ENCODE measurements around the gene NCEH1. TPM values are rescaled to one million over a fixed set of nuclear protein-coding genes. Genes with fewer than 3 reads are reported as not detected.

NCEH1 gene
- total and polyA plus RNA-seq, 5 donors, result 13.0 to 39.4 (median 27.0) TPM

DNA sequence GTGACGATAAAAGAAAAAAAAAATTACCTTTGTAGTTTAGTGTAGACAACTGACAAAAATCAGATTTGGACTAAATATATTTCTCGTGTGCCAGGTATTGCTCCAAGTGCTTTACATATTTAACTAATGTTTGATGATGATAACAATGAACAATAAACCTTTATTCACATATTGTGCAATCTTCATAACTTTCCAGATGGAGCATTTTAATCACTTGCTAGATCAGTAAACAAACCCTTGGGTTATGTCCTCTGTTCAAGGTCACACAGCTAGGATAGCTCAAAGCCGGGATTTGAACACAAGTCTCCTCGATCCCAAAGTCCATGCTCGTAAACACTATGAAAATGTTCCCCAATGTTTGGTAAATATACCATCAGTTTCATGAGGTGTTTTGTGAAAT lies 14.5 kb downstream of the NCEH1 start:
- 86% methylated on average over 5 of the region's 5 CpGs for WGBS
- intact Hi-C loops (cut with DNase I), result no loop called here
- no peak for ATAC-seq
- no peak overlapping the region for H3K27ac ChIP-seq (ENCODE audit: low read length)
- H3K4me3 ChIP-seq (ENCODE audit: low read length), result no peak overlapping the region
- H3K9me3 ChIP-seq (ENCODE audit: control insufficient read depth, low read length), result no peaks in the 10 kb centered on the region
- no peak for DNase-seq
- H3K27me3 ChIP-seq (ENCODE audit: control insufficient read depth, insufficient read depth), result no peaks in the 10 kb centered on the region
- H3K4me1 ChIP-seq (ENCODE audit: control insufficient read depth, insufficient read depth, low read length), result peaks cover 9% of the 10 kb centered on the region

DNA sequence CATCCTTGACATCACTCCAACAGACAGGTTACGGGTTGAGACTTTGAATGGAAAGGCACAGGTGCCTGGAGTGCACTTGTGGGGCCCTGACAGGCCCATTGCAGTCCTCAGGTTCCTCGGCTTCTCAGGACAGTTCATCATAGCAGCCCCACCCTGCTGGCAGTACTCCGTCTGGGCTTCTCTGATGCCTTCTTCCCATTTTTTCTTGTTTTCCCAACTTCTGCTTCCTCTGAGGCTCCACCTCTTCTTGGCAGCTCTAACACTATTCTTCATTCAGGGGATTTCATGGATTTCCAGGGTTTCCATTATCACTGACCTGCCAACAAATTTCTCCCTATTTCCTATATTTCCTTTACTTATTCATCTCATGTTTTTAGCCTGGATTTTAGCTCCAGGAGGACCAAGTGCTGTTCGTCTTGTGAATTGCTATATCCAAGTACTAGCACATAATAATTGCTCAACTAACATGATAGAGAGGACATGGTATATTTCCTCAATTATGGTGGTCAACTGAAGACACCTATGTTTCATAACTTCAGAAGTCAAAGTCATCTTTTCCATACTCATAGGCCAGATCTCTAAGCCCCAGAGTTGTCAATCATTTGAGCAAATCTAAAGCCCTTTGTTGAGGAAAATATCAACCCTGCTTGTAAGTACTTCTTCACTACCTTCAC lies 16.2 kb downstream of the NCEH1 start:
- DNase-seq, result peak in 1 of 3 donors; percentile 59
- H3K4me1 ChIP-seq (ENCODE audit: control insufficient read depth, insufficient read depth, low read length), result peaks cover 8% of the 10 kb centered on the region
- intact Hi-C loops (cut with DNase I), result no loop called here
- no peak overlapping the region for H3K4me3 ChIP-seq (ENCODE audit: low read length)
- H3K27ac ChIP-seq (ENCODE audit: low read length), result no peak overlapping the region
- ATAC-seq, result peak; percentile 28 to 47
- no peaks in the 10 kb centered on the region for H3K9me3 ChIP-seq (ENCODE audit: control insufficient read depth, low read length)
- WGBS, result 77% methylated on average over 4 of the region's 4 CpGs
- no peaks in the 10 kb centered on the region for H3K27me3 ChIP-seq (ENCODE audit: control insufficient read depth, insufficient read depth)

GRCh38 chr3:172692751-172693338 lies 18.0 kb downstream of the NCEH1 start:
- no peaks in the 10 kb centered on the region for H3K9me3 ChIP-seq (ENCODE audit: control insufficient read depth, low read length)
- DNase-seq (no peak), ATAC-seq (no peak)
- no peak overlapping the region for H3K27ac ChIP-seq (ENCODE audit: low read length)
- H3K4me1 ChIP-seq (ENCODE audit: control insufficient read depth, insufficient read depth, low read length), result peaks cover 3% of the 10 kb centered on the region
- WGBS, result 84% methylated on average over 2 of the region's 2 CpGs
- no peak overlapping the region for H3K4me3 ChIP-seq (ENCODE audit: low read length)
- intact Hi-C loops (cut with DNase I), result no loop called here
- no peaks in the 10 kb centered on the region for H3K27me3 ChIP-seq (ENCODE audit: control insufficient read depth, insufficient read depth)

GRCh38 chr3:172690936-172691335 lies 19.9 kb downstream of the NCEH1 start:
- no peaks in the 10 kb centered on the region for H3K9me3 ChIP-seq (ENCODE audit: control insufficient read depth, low read length)
- no peaks in the 10 kb centered on the region for H3K27me3 ChIP-seq (ENCODE audit: control insufficient read depth, insufficient read depth)
- intact Hi-C loops (cut with DNase I), result no loop called here
- DNase-seq, result no peak
- 98% methylated on average over 1 of the region's 1 CpG for WGBS
- H3K27ac ChIP-seq (ENCODE audit: low read length), result no peak overlapping the region
- H3K4me3 ChIP-seq (ENCODE audit: low read length), result no peak overlapping the region
- peaks cover 3% of the 10 kb centered on the region for H3K4me1 ChIP-seq (ENCODE audit: control insufficient read depth, insufficient read depth, low read length)
- no peak for ATAC-seq

- WGBS, result 62% methylated on average over 4 of the region's 4 CpGs
- Histone ChIP-seq H3K27me3 (ENCODE audit: control insufficient read depth, insufficient read depth) (no peaks in the 10 kb centered on the region), H3K4me1 (ENCODE audit: control insufficient read depth, insufficient read depth, low read length) (peaks cover 3% of the 10 kb centered on the region), H3K4me3 (ENCODE audit: low read length) (no peak overlapping the region), H3K9me3 (ENCODE audit: control insufficient read depth, low read length) (no peaks in the 10 kb centered on the region), H3K27ac (ENCODE audit: low read length) (peak overlapping the region; percentile 67)
- no peak for DNase-seq
- intact Hi-C loops (cut with DNase I), result no loop called here
- peak; percentile 85 to 88 for ATAC-seq
Measured at GRCh38 chr3:172688588-172688987, 22.3 kb downstream of the NCEH1 start.

DNA sequence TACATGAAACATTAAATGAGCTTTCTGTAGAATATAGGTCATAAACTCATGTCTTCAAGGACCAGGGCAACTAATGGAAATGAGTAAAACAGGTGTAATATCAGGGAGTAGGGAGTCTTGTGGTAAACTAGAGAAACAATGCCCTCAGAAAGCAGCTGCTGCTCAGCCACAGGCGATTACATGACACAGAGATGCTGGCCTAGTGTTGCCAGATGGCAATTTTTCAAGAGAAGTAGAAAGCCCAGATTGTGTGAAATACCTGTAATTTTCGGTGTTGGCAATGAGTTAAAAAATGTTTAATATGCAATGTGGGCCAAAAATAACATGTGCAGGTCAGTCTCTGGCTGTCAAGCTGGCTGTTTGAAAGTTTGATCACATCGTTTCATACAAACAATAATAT lies 23.4 kb downstream of the NCEH1 start:
- ATAC-seq (no peak), DNase-seq (no peak)
- H3K4me1 ChIP-seq (ENCODE audit: control insufficient read depth, insufficient read depth, low read length), result no peaks in the 10 kb centered on the region
- H3K9me3 ChIP-seq (ENCODE audit: control insufficient read depth, low read length), result no peaks in the 10 kb centered on the region
- H3K4me3 ChIP-seq (ENCODE audit: low read length), result no peak overlapping the region
- H3K27ac ChIP-seq (ENCODE audit: low read length), result peak overlapping the region; percentile 30
- no peaks in the 10 kb centered on the region for H3K27me3 ChIP-seq (ENCODE audit: control insufficient read depth, insufficient read depth)
- intact Hi-C loops (cut with DNase I), result no loop called here
- 63% methylated on average over 3 of the region's 3 CpGs for WGBS

GRCh38 chr3:172685331-172686214 lies 25.3 kb downstream of the NCEH1 start:
- ATAC-seq (no peak), DNase-seq (no peak)
- WGBS, result 83% methylated on average over 7 of the region's 7 CpGs
- Histone ChIP-seq H3K9me3 (ENCODE audit: control insufficient read depth, low read length) (no peaks in the 10 kb centered on the region), H3K27me3 (ENCODE audit: control insufficient read depth, insufficient read depth) (no peaks in the 10 kb centered on the region), H3K4me1 (ENCODE audit: control insufficient read depth, insufficient read depth, low read length) (no peaks in the 10 kb centered on the region), H3K27ac (ENCODE audit: low read length) (no peak overlapping the region), H3K4me3 (ENCODE audit: low read length) (no peak overlapping the region)
- intact Hi-C loops (cut with DNase I), result no loop called here

DNA sequence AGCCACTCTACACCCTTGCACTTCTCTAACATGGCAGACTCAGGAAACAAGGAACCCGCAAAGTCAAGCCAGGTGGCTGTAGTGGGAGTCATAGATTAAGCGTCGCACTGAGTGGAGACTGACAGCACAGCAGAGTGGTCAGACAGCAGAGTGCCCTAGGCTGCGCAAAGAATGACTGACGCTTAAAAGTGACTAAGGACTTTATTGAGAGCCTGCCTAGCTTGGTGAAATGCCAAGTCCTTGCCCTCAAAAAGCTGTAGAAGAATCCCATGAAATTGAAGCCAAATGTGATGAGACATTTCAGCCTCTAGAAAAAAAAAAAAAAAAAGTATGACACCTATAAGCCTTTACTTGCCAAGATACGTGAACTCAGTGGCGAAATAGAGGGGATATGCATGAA lies 30.2 kb downstream of the NCEH1 start:
- no peaks in the 10 kb centered on the region for H3K9me3 ChIP-seq (ENCODE audit: control insufficient read depth, low read length)
- intact Hi-C loops (cut with DNase I), result no loop called here
- H3K4me3 ChIP-seq (ENCODE audit: low read length), result no peak overlapping the region
- ATAC-seq (no peak), DNase-seq (no peak)
- 93% methylated on average over 7 of the region's 7 CpGs for WGBS
- H3K27ac ChIP-seq (ENCODE audit: low read length), result no peak overlapping the region
- peaks cover 3% of the 10 kb centered on the region for H3K4me1 ChIP-seq (ENCODE audit: control insufficient read depth, insufficient read depth, low read length)
- H3K27me3 ChIP-seq (ENCODE audit: control insufficient read depth, insufficient read depth), result no peaks in the 10 kb centered on the region

- H3K27ac ChIP-seq (ENCODE audit: low read length), result no peak overlapping the region
- H3K9me3 ChIP-seq (ENCODE audit: control insufficient read depth, low read length), result no peaks in the 10 kb centered on the region
- 96% methylated on average over 5 of the region's 5 CpGs for WGBS
- ATAC-seq (no peak), DNase-seq (no peak)
- H3K4me3 ChIP-seq (ENCODE audit: low read length), result no peak overlapping the region
- peaks cover 3% of the 10 kb centered on the region for H3K4me1 ChIP-seq (ENCODE audit: control insufficient read depth, insufficient read depth, low read length)
- intact Hi-C loops (cut with DNase I), result no loop called here
- no peaks in the 10 kb centered on the region for H3K27me3 ChIP-seq (ENCODE audit: control insufficient read depth, insufficient read depth)
Measured at GRCh38 chr3:172679599-172679998, 31.3 kb downstream of the NCEH1 start.

- H3K9me3 ChIP-seq (ENCODE audit: control insufficient read depth, low read length), result no peaks in the 10 kb centered on the region
- DNase-seq (no peak), ATAC-seq (peak in 1 of 2 donors; percentile 39)
- peaks cover 3% of the 10 kb centered on the region for H3K4me1 ChIP-seq (ENCODE audit: control insufficient read depth, insufficient read depth, low read length)
- H3K4me3 ChIP-seq (ENCODE audit: low read length), result no peak overlapping the region
- intact Hi-C loops (cut with DNase I), result no loop called here
- 24% methylated on average over 1 of the region's 1 CpG for WGBS
- peak overlapping the region; percentile 42 for H3K27ac ChIP-seq (ENCODE audit: low read length)
- H3K27me3 ChIP-seq (ENCODE audit: control insufficient read depth, insufficient read depth), result no peaks in the 10 kb centered on the region
Measured at GRCh38 chr3:172678068-172678467, 32.8 kb downstream of the NCEH1 start.
